RPMI8226 (cell line): ENCODE results near the gene COL4A1.

Experiments used
- DNase-seq: peaks from one replicate; pipeline ENCODE4 v3.0.0-alpha.2; 2015

The COL4A1 gene

GRCh38 chr13:110306960-110307766 is at the start of gene COL4A1, which contains the start of gene COL4A2:
COL4A1 (minus strand) TSS chr13:110307157; CDS start chr13:110307027, 130 bp downstream.
COL4A2 (plus strand) TSS chr13:110307284; CDS start chr13:110307904, 620 bp downstream.
- DNase-seq, result no peak

GRCh38 chr13:110356362-110356761 is 49.4 kb upstream of the COL4A1 start:
- DNase-seq, result no peak

- no peak for DNase-seq
Measured at GRCh38 chr13:110354715-110355473, 47.9 kb upstream of the COL4A1 start.

- no peak for DNase-seq
Measured at GRCh38 chr13:110354123-110354627, 47.2 kb upstream of the COL4A1 start.

- no peak for DNase-seq
Measured at GRCh38 chr13:110353339-110353977, 46.5 kb upstream of the COL4A1 start.

GRCh38 chr13:110352735-110353134 is 45.8 kb upstream of the COL4A1 start:
- DNase-seq, result peak; percentile 6

- no peak for DNase-seq
Measured at GRCh38 chr13:110351636-110352420, 44.9 kb upstream of the COL4A1 start.

- no peak for DNase-seq
Measured at GRCh38 chr13:110350509-110350908, 43.6 kb upstream of the COL4A1 start.

GRCh38 chr13:110350049-110350448 is 43.1 kb upstream of the COL4A1 start:
- DNase-seq, result no peak

GRCh38 chr13:110349239-110349638 is 42.3 kb upstream of the COL4A1 start:
- DNase-seq, result no peak

GRCh38 chr13:110348309-110349105 is 41.5 kb upstream of the COL4A1 start:
- no peak for DNase-seq

GRCh38 chr13:110347535-110348308 is 40.8 kb upstream of the COL4A1 start:
- DNase-seq, result no peak

- DNase-seq, result no peak
Measured at GRCh38 chr13:110347088-110347487, 40.1 kb upstream of the COL4A1 start.

- peak; percentile 66 for DNase-seq
Measured at GRCh38 chr13:110346661-110347067, 39.7 kb upstream of the COL4A1 start.

GRCh38 chr13:110345701-110346100 is 38.7 kb upstream of the COL4A1 start:
- DNase-seq, result no peak

- no peak for DNase-seq
Measured at GRCh38 chr13:110345266-110345665, 38.3 kb upstream of the COL4A1 start.

- DNase-seq, result no peak
Measured at GRCh38 chr13:110344320-110344719, 37.4 kb upstream of the COL4A1 start.

- DNase-seq, result no peak
Measured at GRCh38 chr13:110343241-110343865, 36.4 kb upstream of the COL4A1 start.

GRCh38 chr13:110342474-110342873 is 35.5 kb upstream of the COL4A1 start:
- no peak for DNase-seq
